ENCODE measurements around the gene ABCB4.

ABCB4 gene

GRCh38 chr7:87475359-87476178 lies at the start of gene ABCB4:
ABCB4 (minus strand) TSS chr7:87475680; CDS start chr7:87475465, 215 bp downstream.
- no peak for DNase-seq (ENCODE audit: low read depth)

- no peak for DNase-seq (ENCODE audit: low read depth)
Measured at GRCh38 chr7:87518735-87519134, 43.3 kb upstream of the ABCB4 start.

- no peak for DNase-seq (ENCODE audit: low read depth)
Measured at GRCh38 chr7:87517891-87518290, 42.4 kb upstream of the ABCB4 start.

GRCh38 chr7:87517136-87517815 lies 41.8 kb upstream of the ABCB4 start:
- peak; percentile 2 for DNase-seq (ENCODE audit: low read depth)

- DNase-seq (ENCODE audit: low read depth): no peak
Measured at GRCh38 chr7:87513735-87514335, 38.4 kb upstream of the ABCB4 start.

GRCh38 chr7:87512906-87513305 lies 37.4 kb upstream of the ABCB4 start:
- peak; percentile 34 for DNase-seq (ENCODE audit: low read depth)

- DNase-seq (ENCODE audit: low read depth): no peak
Measured at GRCh38 chr7:87511510-87511909, 36.0 kb upstream of the ABCB4 start.

- DNase-seq (ENCODE audit: low read depth): no peak
Measured at GRCh38 chr7:87510411-87510875, 35.0 kb upstream of the ABCB4 start.

GRCh38 chr7:87507446-87507845 lies 32.0 kb upstream of the ABCB4 start:
- DNase-seq (ENCODE audit: low read depth): no peak

GRCh38 chr7:87506246-87507180 lies 31.0 kb upstream of the ABCB4 start:
- DNase-seq (ENCODE audit: low read depth): peak; percentile 18

GRCh38 chr7:87505557-87506245 lies 30.2 kb upstream of the ABCB4 start:
- no peak for DNase-seq (ENCODE audit: low read depth)

GRCh38 chr7:87505122-87505521 lies 29.6 kb upstream of the ABCB4 start:
- no peak for DNase-seq (ENCODE audit: low read depth)

GRCh38 chr7:87499494-87499893 lies 24.0 kb upstream of the ABCB4 start:
- no peak for DNase-seq (ENCODE audit: low read depth)

- no peak for DNase-seq (ENCODE audit: low read depth)
Measured at GRCh38 chr7:87498893-87499292, 23.4 kb upstream of the ABCB4 start.

- DNase-seq (ENCODE audit: low read depth): no peak
Measured at GRCh38 chr7:87497482-87497881, 22.0 kb upstream of the ABCB4 start.

- no peak for DNase-seq (ENCODE audit: low read depth)
Measured at GRCh38 chr7:87495366-87495765, 19.9 kb upstream of the ABCB4 start.

GRCh38 chr7:87494454-87494853 lies 19.0 kb upstream of the ABCB4 start:
- DNase-seq (ENCODE audit: low read depth): no peak

GRCh38 chr7:87483131-87483530 lies 7.7 kb upstream of the ABCB4 start:
- DNase-seq (ENCODE audit: low read depth): no peak

GRCh38 chr7:87482115-87482514 lies 6.6 kb upstream of the ABCB4 start:
- DNase-seq (ENCODE audit: low read depth): no peak

- no peak for DNase-seq (ENCODE audit: low read depth)
Measured at GRCh38 chr7:87480386-87480785, 4.9 kb upstream of the ABCB4 start.

- no peak for DNase-seq (ENCODE audit: low read depth)
Measured at GRCh38 chr7:87479951-87480350, 4.5 kb upstream of the ABCB4 start.
